NCI-H146 treated with DMSO at 0.1 percent for 48 hours (cell line): Measurements from ENCODE around the gene SYNGR1.

Experiments used
- DNase-seq: peaks from one replicate; lab custom pipeline; 2025; ENCODE audit not compliant: unreplicated experiment; lab: John Stamatoyannopoulos, UW

SYNGR1 gene

DNA sequence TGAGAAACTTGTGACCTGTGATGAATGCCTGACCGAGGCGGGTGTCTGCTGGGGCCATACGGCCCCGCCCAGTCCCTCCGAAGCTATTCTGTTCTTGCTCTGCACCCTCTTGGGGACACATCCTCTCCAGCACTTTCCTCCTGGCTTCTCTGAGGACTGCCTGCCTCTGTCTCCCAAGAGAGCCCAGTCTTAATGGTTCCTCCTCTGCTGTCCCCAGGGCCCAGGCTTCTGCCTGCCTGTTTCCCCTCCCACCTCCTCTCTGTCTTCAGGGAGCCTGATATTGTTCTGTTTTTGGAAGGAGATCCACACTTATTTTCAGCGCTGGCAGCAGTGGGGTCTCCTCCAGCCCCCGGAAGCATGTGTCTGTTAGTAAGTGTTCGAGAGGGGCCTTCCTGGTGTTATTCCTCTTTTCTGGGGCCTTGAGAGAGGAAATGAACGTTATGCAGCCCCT is 18.7 kb downstream of the SYNGR1 start:
- DNase-seq = no peak

DNA sequence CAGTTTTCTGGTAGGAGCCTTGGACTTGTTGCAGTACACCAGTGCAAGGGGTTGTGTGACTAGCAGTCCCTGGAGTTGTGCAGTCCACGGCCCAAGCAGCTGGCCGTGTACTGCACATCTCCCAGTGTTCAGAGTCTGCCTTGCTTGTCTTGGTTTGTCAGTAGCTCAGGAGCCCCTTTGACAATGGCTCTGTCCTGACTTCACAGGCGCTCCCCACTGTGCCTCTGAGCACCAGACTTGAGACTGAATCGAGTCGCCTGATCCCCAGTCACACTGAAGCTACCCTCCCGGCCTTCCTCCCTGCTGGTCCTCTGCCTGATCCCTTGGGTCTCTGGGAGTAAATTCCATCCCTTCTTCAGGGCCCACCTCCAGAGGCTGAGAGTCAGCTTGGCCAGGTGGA is 19.4 kb downstream of the SYNGR1 start:
- DNase-seq = no peak

DNA sequence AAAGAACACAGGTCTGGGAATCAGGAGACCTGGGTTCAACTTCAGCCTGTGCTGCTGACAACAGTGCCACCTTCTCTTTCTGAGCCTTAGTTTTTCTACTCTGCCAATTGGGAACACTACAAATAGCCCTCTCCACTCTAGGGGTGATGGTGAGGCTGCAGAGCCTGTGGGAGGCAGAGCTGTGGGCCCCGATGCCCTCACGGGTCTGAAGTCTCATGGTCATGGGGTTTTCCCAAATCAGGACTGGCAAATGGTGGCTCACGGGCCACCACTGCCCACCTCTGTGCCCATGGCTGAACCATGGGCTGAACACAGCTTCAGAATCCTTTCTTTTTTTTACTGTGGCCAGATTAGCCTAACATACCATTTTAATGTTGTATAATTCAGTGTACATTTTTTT is 19.8 kb downstream of the SYNGR1 start:
- no peak for DNase-seq

DNA sequence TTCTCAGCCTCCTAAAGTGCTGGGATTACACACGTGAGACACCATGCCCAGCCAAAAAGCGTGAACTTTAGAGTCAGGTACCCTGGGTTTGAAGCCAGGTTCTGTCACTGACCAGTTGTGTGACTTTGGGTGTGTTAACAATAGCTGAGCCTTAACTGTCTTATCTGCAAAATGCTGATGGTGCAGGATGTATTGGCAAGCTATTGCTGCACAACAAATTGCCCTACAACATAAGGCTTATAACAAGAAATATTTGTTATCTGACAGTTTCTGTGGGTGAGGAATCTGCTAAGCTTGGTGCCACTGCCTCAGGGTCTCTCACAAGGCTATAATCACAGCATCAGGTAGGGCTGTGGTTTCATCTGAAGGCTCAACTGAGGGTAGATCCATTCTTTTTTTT is 21.9 kb downstream of the SYNGR1 start:
- DNase-seq = no peak

DNA sequence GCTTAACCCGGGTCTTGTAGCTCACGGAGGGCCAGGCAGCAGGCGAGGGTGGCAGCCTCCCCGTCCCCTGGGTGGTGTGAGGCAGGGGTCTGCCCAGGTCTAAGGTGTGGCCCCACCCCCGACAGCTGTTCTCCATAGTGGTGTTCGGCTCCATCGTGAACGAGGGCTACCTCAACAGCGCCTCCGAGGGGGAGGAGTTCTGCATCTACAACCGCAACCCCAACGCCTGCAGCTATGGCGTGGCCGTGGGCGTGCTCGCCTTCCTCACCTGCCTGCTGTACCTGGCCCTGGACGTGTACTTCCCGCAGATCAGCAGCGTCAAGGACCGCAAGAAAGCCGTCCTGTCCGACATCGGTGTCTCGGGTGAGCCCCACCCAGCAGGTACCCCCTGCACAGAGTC is 24.4 kb downstream of the SYNGR1 start:
- no peak for DNase-seq

DNA sequence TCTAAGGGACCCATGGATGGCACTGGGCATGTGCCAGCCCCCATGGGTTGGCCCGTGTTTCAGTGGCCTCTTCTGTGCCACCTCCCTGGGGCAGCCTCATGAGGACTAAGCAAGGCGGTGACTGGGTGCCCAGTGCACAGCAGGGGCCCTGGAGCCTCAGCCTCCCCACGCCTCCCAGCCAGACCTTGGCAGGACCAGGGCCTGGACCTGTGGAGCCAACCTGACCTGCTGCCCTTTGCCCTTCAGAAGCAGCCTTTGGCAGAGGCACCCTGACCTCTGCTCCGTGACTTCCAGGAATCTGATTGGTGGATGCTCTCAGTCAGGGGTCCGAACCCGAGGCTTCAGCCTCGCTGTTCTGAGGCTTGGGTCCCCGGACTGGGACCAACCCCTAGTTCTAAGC is 25.0 kb downstream of the SYNGR1 start:
- no peak for DNase-seq

DNA sequence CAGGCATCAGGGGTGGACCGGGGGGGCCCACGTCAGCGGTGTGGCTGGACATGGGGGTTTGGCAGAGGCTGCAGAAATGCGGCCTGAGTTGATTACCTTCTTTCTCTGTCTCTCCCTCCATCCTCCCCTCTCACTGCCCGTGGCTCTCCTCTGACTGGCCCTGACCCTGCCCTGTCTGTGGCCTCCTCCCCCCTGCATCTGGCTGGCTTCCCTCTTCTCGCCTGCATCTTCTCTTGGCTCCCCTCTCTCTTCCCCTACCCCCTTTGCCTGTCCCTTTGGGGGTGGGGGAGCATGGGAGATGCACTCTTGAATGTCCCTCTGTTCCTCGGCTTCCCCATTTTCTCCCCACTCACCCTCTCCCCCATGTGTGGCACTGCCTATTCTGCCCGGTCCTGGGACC is 25.9 kb downstream of the SYNGR1 start:
- DNase-seq = no peak

DNA sequence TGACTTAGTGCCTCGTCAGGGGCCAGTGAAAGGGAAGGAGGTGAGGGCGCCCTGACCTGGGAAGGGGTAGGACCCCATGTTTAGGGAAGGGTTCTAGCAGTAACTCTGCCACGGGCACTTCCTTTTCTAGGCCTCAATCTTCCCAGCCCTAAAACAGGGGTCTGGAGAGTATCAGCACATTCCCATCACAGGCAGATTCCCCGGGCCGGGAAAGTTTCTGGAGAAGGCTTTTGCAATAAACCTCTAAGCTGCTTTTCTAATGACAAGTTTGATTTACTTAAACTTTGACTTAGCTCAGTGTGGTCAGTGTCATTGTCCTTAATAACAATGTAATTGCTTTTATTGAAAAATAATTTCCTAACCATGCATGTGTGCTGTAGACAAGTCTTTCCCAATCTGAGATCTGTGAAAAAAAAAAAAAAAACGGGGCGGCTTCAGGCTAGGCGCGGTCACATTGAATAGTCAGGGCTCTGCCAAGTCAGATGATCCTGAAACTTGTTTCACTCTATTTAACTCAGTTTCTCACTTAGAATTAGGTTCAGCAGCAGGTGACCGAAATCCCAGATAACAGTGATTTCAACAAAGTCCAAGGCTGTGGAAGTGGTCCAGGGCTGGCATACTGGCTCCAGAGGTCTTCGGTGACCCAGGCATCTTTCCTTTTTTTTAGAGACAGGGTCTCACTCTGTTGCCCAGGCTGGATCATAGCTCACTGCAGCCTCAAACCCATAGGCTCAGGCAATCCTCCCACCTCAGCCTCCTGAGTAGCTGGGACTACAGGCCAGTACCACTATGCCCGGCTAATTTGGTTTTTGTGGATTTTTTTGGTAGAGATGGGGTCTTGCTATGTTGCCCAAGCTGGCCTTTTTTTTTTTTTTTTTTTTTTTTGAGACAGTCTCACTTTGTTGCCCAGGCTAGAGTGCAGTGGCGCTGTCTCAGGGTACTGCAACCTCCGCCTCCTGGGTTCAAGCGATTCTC is 30.3 kb downstream of the SYNGR1 start:
- DNase-seq = no peak

DNA sequence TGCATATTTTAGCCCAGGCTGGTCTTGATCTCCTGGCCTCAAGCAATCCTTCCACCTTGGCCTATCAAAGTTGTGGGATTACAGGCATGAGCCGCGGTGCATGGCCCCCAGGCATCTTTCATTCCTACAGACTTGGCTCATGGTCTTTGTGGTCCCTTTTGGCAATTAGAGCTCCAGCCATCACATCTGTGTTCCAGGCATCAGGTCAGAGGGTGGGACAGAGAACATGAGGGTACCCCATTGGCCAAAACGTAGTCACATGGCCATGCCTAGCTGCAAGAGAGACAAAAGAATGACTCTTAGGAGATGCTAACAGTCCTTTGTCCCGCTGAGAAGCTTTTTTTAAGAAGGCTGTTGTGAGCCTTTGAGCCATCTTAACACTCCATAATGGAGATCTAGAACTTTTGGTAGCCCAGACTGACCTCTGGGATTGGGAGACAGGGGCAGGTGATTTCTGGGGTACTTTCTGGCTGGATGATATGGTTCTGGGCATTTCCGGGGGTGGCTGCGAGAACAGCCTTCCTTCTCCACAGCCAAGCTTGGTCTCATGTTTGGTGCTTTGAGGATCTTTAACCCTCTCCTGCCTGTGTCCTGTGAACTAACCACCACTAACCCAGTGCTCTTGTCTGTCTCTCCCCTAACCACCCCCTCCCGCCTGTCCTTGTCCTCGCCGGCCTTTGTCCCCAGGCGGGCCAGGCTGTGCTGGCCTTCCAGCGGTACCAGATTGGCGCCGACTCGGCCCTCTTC is 31.4 kb downstream of the SYNGR1 start:
- no peak for DNase-seq

DNA sequence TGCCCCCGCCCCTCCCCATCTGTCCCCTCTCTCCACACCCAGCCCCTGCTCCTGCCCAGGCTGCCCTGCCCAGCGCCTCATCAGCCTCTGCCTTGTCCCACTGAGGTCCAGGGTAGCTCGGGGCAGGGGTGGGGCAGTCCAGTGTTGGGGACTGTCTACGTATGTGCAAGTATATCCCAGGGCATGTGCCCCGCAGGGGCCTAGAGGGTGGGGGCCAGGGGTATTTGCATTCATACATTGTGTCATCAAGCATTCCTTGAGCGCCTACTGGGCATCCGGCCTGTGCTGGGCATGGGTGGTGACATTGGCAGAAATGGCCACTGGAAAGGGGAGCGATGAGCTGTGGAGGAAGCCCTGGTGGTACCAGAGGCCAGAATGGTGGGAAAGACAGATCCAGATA is 32.1 kb downstream of the SYNGR1 start:
- DNase-seq = no peak

DNA sequence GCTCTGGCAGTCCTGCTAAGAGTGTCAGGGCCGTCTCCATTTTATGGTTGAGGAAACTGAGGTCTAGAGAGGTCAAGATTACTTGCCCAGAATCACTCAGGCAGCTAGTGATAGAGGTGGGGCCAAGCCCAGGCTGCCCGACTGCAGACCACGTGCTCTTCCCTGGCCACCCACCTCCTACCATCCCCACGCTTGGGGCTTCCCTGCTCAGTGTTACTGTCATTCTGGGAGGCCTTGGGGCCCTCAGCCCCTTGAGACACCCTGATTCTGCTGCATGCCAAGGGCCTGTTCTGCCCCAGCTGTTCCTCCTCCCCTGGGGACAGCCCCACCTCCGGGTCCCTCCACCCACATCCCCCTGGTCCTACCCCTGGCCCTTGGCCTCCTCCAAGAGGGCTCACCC is 32.6 kb downstream of the SYNGR1 start:
- no peak for DNase-seq

DNA sequence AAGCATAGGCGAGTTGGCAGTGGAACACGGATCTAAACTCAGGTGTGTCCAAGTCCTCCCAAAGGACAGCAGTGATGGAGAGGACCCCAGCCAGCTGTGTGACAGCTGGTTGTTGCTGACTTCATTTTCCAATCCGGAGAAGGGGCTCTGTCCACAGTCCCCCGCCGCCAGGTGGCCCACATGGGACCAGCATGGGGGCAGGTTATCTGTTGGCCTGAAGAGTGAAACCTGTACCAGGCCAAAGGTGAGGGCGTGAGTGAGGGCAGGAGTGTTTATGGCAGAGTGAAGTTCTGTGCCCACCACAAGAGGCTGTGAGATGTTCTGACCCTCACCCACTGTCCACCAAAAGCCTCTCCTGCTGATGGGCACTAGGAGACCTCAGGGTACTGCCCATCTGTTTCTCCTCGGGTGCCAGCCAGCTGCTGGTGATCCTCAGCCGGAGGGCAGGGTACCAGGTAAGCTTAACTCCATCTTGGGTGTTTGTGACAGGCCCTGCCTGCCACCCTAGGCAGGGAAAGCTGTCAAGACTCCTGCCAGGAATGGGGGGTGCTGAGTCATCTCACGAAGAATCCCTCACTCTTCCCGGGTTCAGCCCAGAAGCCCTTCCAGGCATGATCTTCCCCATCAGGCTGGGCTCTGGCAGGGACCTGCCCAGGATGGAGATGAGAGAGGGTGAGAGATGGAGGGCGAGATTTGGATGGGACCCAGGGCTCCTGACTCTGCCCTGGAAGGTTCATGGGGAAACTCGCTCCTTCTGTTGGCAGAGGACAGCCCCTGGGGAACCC is 34.2 kb downstream of the SYNGR1 start:
- no peak for DNase-seq

DNA sequence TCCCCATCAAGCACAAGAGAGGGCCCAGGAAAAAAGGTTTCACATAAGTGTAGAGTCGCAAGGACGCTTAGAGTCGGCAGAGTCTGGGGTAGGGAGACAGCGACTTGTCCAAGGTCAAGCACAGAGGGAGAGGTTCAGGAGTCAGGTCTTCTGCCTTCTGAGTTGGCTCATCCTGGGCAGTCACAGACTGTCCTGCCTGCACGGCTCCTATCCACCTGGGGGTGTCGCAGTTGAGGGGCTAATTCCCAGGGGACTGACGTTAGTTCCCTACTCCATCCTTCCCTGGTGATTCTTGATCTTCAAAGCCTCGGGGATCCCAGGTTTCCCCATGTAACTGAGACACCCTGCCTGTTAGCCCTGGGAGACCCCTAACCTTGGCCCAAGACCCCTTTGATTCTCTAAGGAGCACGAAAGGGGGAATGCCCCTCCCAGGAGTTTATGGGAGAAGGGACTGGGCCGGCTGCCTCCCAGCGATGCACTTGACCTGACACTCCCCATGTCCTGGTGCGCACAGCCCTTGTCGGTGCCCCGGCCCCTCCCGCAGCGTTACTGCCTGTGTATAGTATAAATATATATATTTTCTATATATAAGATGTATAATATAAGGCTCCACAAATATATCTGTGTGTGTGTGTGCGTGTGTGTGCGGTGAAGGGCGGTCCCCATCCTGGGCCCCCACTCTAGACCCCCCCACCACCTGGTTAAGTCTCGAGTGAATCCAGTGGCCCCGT is 35.1 kb downstream of the SYNGR1 start:
- DNase-seq = no peak

DNA sequence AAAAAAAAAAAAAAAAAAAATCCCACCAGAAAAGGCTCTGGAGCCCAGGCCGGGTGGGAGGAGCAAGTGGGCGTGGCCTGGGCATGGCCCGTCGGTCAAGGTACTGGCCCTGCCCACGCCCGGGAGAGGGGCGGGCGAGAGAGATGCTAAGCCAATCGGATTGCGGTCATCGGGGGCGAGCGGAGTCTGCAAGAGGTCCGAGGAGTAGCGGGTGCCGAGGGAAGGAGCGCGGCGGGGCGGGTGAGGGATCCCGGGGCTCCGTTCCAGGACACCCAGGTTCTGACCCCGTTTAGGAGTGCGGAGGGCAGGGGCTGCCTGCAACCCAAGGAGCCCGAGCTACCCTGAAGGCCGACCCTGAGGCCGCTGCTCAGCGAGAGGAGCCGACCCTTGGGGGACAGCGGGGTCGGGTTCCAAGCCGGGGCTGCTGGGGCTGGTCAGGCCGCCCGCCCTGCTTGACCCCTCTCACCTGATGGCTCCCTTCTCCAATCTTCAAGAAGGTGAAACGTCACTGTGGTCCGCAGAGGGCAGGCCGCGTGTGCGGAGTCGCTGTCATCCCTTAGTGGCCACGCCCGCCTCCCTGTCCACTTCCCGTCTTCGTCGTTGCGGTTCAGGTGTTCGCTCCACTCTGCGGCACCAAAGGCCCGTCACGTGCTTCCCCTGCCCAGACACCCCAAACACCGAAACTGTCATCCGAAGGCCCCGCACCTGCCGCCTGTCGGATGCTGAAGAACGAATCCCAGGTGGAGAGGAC is 38.6 kb downstream of the SYNGR1 start:
- peak; percentile 70 for DNase-seq

DNA sequence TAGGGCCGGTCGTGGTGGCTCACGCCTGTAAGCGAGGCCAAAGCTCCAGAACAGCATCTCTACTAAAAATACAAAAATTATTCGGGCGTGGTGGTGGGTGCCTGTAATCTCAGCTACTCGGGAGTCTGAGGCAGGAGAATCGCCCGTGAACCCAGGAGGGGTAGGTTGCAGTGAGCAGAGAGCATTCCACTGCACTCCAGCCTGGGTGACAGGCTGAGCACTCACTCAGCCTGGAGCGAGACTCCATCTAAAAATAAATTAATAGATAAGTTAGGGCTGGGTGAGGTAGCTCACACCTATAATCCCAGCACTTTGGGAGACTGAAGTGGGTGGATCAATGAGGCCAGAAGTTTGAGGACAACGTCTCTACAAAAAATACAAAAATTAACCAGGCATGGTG is 39.6 kb downstream of the SYNGR1 start:
- DNase-seq = no peak

DNA sequence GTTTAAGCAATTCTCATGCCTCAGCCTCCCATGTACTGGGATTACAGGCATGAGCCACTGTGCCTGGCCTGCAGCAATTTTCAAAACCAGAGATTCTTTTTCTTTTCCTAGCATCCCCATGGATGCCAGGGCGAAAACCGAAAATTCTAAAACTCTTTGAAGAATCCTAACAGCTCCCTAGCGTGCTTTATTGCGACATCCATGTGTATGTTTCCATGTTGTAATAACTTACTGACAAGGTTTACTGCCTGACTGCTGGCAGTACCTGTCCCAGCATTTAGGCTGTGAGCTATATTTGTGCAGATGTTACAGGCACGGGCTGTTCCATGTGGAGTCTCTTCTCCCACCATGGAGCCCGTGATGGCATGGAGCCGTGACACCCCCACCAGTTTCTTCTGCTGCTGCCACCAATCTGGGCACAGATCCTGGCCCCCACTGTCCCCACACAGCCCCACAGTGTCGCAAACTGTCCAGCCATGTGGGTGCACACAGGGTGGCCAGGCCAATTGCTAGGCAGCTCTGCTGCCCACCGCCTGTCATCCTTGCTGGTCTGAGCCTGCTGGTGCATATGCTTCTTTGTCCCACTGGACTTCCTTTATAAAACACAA is 42.7 kb downstream of the SYNGR1 start:
- DNase-seq = no peak

DNA sequence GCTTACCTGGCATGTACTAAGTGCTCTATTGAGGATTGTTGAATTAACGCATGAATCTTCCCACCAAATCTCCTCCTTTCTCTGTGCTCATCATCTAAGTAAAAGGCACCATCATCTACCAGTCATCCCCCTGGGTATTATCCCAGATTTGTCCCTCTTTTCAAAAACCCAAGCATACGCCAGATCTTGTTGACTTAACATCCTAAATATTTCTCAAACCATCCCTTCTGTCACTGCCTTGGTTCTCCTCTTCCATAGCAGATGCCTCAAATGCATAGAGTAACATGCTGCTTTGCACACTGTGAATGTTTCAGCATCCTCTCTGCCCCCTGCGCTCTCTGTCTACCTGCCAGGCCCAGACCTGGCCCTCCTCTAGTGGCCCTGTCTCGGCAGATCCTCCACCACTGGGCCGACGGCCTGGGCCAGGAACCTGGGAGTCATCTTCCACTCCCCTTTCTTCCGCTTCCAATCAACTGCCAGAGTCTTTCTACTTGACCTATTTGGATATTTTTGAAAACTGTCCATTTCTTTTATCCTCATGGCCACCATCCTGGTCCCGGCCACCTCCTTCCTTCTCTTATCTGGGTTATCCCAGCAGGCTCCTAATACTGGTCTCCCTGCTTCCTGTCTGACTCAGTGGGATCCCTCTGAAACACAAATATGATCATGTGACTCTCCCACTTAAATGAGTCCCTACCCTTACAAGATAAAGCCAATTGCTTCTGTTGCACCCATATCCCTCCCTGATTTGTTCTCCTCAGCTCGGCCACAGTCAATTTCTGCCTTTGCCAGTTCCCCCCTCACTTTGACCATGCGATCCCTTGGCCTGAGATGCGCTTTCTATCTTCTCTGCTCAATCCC is 46.4 kb downstream of the SYNGR1 start:
- no peak for DNase-seq

DNA sequence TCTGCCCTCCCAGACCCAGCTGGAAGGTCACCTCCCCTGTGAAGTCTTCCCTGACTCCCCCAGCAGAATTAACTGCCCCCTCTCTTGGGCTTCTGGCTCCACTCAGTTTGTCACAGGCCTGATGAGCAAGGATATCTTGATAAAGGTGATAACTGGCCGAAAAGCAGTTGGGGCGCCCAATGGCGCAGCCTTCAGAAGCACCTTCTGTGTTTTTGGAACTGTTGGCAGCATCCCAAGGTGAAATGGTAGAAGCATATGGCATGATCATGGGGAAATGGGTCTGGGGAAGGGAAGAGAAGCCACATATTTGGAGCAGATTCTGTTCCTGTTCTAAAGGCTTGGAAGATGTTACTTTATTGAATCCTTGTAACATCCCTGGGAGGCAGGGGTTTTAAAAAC is 47.0 kb downstream of the SYNGR1 start:
- DNase-seq = no peak

DNA sequence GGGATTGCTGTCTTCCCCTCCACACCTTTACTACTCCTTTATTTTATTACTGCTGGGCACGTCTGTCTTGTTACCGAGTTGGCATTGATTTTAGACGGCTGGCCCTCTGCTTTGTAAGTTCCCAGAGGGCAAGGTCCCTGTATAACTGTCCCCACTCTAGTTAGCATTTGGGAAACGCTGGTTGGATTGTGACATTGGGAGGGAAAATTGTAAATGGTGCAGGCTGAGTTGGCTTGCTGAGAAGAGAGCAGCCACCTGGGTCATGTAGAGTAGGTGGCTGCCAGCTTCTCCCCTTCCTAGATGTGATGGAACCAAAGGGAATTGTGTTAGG is 51.5 kb downstream of the SYNGR1 start:
- DNase-seq = no peak
